Fibroblast of skin of abdomen (primary cell): ENCODE data around the gene TSHB.

Experiments used
- DNase-seq: peaks from one replicate; pipeline ENCODE4 v3.0.0-alpha.2; 2013

Gene TSHB

DNA sequence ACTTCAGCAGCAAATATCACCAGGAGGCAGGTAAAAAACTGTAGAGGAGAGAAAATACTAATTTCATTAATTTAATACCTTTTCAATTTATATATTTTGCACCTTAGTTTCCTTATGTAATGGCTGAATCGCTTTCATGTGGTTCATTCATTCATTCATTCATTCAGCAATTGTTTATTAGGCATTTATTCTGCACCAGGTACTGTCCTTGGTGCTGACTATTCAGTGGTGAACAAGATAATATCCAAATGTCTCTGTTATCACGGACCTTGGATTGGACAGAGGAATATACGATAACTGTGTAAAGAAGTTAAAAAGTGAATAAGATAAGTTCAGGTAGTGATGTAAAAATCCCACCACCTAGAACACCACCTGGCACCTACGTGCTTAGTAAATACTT lies 30.9 kb downstream of the TSHB start:
- DNase-seq = no peak

- DNase-seq = no peak
These were observed 32.9 kb downstream of the TSHB start for GRCh38 chr1:115062542-115063004.

- DNase-seq = no peak
These were observed 33.7 kb downstream of the TSHB start for GRCh38 chr1:115063228-115063901.

DNA sequence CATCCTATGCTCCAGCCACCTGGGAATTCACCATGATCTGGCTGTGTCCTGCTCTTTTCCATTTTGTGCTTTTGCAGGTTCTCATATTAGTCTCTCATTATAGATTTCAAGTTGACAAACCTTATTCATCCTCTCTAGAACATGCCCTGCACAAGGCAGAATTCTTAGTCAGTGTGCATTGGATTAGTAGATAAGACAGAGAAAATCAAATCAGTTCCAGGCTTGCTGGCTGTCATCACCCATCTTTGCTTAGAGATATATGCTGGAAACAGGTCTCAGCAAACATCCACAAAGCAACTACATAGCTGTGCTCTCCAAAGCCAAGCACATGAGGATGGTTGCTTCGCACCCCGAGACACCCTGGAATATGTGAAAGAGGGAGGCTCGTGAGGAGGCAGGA lies 34.8 kb downstream of the TSHB start:
- DNase-seq = no peak

- no peak for DNase-seq
These were observed 35.4 kb downstream of the TSHB start for GRCh38 chr1:115065021-115065420.

GRCh38 chr1:115067161-115067859 lies 37.7 kb downstream of the TSHB start:
- peak; percentile 75 for DNase-seq

- no peak for DNase-seq
These were observed 39.4 kb downstream of the TSHB start for GRCh38 chr1:115068826-115069585.

DNA sequence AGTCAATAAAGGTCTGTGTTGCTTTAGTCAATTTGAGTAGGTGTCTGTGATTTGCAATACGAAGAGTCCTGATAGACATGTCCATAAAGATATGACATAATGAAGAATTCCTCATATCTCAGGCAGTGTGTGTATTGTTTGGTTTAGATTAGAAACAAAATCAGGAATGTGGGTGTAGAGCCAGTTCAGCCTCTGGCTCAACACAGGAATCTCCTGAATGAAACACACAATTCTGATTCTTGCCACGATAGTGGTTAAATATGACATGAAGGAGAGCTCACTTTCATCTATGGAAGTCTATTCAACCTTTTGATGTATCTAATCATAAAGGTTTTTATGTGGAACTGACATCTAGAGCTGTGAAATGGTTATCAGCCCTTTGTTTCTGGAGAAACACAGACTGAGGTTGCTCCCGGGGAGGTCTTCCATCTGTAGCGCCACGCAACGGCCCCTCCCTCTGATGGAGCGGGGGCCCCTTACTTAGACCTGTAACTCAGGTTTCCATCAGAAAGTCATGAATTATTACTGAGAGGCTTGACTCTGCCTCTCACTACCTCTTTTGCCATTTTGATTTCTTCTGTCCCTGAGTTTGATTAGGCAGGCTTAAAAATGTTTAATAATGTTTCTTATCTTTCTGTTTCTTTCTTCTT lies 40.2 kb downstream of the TSHB start:
- DNase-seq = peak; percentile 20

GRCh38 chr1:115071012-115071664 lies 41.5 kb downstream of the TSHB start:
- no peak for DNase-seq

- DNase-seq = no peak
These were observed 43.9 kb downstream of the TSHB start for GRCh38 chr1:115073298-115074087.

DNA sequence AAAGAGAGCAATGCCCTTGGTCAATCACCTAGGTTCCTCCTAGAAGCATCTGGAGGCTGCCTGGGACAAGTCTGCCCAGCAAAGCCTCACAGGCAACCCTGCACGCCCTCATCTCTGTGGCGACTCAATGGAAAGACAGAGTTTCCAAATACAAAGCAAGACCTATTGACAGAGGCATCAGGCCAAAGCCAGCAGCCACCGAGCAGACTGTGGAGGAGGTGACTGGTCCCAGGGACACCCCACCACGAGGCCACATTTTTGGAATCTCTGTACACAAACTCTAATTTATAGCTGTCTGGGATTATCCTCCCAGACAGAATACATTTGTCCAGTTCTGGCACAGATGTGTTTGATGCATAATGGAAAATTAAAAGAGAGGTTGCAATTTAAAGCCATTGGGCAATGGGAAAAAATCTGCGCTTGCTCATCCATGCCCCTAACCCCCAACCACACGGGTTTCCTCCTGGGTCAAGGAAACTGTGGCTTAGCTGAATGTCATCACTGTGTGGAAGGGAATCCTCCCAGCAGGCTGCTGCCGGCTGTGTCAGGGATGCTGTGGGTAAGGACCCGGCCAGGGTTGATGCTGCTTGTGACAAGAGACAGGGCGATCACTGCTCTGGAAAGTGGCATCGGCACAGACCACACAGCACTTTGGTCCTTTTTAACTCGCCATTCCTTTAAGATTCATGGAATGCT lies 45.4 kb downstream of the TSHB start:
- DNase-seq = peak; percentile 35

DNA sequence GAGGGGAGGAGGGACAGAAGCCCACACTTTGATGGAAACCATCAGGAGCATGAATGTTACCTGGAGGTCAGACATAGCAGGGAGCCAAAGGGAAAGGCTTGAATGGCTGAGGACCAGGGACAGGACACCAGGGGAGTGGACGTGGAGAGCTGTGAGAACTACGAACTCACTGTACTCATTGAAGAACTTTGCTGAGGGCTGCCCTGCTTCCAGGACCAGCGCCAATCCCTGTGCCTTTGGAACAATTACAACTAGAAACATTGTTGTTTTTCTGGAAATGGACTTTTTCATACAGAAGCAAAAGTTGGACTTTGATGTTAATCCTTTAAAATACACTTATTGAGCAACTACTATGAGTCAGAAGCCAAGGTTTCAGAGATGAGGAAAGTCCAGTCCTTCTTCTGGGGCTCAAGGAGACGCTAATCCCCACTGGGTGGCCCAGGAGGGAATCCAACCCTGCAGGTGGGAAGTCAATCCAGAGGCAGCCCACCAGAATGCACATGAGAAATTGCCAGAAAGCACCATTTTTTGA lies 46.8 kb downstream of the TSHB start:
- no peak for DNase-seq

DNA sequence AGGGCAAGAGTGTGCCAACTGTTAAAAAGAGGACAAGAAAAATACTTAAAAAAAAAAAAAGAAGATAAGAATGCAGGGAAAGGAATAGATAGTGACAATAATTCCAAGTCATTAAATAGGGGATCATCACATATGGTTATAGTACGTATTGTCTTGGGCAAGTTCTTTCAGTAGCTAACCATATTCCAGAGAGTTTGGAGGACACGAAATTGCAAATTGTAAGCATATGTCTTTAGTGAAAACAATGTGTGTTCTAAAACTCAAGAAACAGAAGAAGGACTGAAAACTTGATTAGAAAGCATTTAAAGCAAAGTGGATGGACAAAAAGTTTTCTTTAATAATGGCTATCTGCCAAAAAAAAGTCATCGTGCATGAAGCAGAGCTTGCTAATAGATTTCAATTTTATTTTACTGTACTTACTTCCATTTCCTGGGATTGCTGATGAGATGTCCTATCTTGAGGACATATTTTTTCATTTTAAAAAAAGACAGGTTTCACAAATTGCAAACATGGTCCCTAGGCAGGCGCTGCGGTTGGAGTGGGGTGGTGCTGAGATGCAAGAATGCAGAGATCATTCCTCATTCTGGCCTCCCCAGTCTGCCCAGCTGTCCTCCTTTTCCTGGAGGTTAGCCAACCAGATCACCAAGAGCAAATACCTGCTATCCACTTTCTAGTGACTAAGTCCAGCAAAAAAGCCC lies 47.8 kb downstream of the TSHB start:
- DNase-seq = peak; percentile 55

DNA sequence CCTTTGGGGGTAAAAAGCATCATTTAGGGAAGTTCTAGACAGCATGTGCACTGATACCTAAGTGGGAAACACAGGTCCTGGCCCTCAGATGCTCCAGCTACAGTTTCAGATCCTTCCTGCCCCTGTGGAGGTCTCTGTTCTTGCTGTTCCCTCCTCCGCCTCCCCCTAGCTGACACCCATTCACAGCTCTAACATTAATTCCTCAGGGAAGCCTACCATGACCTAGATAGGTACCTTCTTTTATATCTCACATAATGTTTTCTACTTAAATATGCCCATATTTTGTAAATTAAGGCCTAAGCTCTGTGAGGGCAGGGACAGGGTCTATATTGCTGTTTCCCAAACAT lies 48.3 kb downstream of the TSHB start:
- no peak for DNase-seq

DNA sequence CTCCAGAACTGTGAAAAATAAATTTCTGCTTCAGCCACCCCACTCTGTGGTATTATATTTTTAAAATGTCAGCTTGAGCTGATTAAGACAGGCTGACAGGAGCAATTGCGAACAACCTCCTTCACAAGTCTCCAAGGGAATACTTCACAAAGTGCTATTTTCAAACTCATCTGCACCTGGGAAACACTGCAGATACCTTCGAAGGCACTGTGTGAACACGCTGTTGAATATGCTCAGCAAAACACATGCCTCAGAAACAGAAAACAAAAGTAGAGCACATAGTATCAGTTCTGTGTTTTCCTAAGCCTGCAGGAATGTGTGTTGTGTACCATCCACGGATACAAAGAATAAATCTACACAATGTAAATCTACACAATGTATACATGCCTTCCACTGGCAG lies 49.1 kb downstream of the TSHB start:
- DNase-seq = no peak

GRCh38 chr1:115082949-115083348 lies 53.3 kb downstream of the TSHB start:
- no peak for DNase-seq
